LoVo (cell line): ENCODE data around the gene MAST4.

Experiments
- DNase-seq: peaks from one replicate; pipeline ENCODE4 v3.0.0-alpha.2; 2016; ENCODE audit warnings: low spot score

The MAST4 gene

DNA sequence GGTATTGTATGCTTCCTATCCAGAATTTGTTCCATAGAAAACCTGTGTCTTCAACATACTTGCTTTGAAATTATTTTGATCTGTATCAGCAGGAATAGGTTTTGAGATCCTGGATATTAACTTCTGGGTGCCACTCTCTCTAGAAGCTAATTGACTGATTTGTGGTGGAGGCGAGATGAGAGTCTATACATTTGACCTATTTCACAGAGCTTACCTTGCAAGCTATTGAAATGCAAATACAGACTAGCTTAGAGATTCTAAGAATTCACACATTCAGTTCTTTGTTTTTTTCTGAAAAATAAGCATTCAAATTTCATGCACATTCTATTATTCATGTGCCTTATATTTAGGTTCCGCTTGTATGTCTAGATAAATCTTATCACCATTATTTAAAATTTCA is 246.3 kb downstream of the MAST4 start:
- DNase-seq, result no peak

DNA sequence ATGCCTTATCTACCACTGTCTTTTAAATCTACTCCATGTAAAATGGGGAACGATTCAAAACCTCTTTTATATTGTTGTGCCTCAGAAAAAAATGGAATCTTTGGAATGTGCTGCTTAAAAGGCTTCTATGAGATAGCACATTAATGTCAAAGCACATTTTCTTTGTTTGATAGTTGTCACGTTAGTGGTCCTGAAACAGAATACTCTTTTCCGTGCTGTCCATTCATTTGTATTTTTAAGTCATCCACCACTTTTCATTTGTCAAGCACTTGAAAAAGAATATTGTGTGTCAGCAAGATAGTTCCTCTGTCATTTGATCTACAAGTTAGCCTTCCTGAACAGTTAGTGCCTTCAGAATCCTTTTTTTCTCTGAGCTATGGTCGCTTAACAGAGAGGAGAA is 246.9 kb downstream of the MAST4 start:
- DNase-seq, result no peak

DNA sequence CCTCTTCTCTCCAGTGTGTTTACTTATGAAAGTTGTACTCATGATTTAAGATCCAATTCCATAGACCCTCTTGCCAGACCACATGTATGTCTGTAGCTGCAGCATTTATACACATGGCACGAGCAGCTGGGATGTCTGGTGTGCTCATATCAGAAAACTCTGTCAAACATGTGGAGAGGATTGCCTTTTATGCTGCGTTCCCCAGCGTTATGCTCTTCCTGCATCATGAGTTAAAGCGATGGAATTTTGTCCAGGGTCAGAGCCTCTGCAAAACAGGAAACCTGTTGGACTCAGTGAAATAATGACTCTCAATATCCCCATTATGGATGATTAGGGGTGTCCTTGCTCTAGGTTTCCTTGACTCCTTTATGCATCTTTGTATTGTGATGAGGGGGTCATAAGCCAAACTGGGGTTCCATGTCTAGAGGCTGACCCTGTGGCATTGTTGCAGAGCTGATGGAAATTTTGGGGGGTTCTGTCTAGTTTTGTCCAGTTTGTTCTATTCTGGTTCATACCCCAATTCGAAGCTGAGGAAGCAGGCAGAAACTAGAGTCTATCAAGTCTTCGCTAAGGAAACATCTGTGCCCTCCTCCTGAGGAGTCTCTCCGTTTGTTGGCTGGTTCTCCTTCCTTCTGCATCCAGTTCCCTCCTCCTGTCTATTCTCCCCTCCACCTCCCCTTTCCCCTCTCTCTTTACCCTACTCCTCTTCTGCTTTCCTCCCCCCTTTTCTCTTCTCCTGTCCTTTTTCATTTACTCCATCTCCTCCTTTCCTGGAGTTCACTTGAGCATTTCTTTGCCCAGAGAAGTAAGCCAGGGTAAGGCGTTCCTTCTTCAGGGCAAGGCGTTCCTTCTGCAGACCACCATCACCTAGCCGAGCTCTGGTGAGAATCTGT is 252.8 kb downstream of the MAST4 start:
- DNase-seq, result no peak

DNA sequence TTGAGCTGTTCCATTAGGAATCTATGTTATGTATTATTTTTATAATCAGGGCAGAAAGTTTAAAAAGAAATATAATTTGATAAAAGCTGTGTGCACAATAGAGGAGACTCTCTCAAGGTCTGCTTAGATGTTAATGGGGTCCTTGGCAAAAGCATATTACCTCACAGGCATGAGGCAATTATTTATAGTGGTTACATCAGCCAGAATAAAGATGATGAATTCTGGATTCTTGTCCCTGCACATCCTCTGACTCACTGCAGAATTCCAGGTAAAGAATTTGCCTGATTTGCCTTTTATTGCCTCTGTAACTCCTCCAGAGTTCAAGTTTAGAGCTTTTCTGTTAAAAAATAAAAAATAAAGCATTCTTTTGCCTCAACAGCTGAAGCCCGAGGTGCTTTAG is 253.6 kb downstream of the MAST4 start:
- peak; percentile 54 for DNase-seq

DNA sequence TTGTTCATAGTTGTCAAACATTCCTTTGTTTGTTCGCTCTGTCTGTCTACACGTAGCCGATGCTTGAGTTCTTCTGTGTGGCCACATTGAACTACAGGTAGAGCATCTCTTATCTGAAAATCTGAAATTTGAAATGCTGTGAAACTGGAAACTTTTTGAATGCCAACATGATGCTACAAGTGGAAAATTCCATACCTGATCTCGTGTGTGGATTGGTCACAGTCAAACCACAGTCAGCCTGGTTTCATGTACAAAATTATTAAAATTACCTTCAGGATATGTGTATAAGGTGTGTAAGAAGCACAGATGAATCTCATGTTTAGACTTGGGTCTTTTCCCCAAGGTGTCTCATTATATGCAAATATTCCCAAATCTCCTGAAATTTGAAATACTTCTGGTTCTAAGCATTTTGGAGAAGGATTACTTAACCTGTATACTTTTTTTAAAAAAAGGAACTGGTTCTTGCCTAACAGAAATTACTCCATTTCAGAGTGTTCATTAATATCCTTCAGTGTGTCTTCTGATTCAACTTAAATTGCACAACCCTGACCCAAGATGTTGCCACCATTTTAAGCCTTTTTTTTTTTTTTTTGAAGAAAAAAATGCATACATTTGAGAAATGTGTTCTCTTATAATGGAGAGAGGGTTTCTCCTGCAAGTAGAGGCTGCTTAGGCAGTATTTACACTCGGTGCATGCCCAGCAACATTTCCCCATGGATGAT is 254.3 kb downstream of the MAST4 start:
- DNase-seq, result no peak

DNA sequence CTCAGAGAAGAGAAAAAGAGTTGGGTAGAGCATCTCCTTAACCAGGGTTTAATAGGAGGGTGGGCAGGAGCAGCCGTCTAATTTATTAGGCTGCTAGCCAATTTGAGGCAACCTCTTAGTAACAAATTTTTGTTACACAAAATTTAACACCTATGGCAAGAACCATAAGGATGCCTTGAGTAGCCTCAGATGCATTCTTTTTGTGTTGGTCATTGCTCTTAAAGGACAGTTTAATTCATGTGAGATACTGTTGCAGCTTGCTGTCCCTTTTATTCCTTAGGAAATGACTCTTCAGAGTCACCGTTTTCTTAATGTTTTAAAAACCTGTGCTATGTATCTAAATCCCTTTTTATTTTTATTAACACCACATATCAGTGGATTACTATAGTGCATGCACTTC is 255.1 kb downstream of the MAST4 start:
- no peak for DNase-seq

DNA sequence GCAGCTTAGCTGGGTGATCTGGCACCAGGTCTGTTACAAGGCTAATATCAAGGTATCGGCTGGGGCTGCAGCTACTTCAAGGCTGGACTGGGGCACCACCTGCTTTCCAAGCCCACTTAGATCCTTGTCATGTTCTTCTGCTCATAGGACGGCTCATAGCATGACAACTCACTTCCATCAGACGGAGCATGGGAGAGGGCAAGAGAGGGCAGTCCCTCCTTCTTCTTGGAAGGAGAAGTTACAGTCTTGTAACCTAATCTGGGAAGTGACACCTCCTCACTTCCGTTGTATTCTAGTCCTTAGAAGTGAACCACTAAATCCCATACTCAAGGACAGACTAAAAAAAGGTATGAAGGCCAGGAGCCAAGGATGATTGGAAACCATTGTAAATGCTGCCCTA is 258.2 kb downstream of the MAST4 start:
- DNase-seq, result no peak

DNA sequence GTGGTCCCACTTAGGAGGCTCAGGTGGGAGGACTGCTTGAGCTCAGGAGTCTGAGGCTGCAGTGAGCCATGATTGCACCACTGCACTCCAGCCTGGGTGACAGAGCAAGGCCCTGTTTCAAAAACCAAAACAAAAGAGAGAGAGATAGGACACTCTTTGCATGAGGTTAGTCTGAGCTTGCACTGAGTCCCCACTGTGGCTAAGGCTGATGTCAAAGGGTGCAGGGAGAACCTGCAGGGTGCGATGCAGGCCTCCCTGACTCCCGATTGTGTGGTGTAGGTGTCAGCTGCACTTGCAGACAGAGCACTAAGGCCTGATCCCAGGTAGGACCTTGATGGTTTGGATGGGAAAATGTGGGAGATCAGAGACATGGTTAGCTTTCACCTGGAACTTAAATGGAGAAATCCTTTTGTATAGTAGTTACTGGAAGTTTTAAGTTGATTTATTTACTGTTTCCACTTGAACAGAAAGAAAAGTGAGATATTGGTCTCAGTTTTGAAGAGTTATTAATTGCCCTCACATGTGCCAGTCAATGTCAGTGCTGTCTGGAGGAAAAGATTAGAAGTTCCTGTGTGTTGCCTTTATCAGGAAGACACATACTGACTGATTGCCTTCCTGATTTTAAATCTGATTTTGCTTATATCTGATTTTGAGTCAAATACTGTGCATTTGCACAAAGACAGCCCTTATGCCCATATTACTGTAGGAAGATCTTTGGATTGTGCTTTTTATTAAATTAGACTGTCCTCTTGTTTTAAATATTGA is 260.0 kb downstream of the MAST4 start:
- DNase-seq, result no peak

DNA sequence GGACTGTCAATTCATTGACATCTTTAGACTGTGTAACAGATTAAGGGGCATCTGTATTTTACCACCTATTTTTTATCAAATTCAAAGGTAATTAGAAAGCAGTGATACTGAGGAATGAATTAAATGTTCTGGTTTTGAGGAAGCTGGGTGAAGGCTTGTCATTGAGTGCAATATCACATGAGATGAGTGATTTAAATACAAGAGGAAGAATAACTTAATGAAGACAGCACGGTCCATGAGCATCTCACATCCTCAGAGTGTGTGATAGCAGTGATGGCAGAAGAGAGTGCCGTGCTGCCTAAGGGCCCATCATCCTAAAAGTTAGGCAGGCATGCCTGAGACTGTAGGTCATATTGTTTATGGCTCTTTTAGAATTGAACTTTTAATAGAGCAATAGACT is 263.3 kb downstream of the MAST4 start:
- DNase-seq, result no peak

DNA sequence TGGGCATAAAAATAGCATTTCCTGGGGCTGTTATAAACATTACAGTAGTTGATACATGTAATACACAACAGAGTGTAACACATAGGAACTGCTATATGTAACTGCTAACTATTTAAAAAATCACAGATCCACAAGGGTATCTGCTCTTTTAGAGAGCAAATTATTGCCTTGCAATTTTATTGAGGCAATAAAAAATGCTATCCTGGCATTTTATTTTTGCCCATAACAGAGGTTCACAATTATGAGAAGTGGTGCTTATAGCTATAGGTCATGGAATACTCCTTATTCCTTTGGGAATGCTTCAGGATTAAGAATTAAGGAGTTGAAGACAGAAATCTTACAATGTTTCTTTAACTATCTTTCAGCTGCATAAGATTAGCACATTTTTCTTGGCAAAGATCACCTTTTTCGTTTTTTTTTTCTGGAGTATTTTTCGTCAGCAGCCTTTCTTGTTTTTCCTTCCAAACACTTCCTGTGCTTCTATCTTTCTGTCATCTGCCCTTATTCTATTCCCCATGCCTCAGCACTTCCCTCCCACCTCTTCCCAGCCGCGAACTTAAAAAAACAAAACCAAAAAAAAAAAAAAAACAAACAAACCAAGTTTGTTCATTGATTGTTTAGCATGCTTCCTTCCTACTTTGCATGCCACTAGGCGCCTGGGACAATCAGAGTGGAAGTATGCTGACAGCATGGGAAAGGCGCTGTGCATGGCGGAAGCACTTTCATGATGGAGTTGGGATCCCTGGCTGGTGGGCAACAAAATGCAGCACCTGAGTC is 264.2 kb downstream of the MAST4 start:
- no peak for DNase-seq

DNA sequence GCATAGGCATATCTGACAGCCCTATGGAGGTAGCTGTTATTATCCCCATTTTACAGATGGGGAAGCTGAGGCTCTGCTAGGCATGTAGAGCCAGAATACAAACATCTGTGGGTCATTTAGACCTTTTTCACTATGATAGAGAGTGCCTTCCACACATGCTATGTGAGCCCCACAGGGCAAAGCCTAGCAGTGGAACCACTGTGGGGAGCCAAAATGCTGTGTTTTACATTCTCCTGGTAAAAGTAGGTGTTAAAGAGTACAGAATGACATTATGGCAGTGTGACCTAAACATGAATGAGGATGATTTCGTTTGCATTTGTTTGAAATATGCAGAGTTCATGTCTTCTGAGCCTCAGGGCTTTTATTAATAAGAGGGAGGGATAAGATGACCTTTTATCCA is 265.2 kb downstream of the MAST4 start:
- DNase-seq, result no peak

DNA sequence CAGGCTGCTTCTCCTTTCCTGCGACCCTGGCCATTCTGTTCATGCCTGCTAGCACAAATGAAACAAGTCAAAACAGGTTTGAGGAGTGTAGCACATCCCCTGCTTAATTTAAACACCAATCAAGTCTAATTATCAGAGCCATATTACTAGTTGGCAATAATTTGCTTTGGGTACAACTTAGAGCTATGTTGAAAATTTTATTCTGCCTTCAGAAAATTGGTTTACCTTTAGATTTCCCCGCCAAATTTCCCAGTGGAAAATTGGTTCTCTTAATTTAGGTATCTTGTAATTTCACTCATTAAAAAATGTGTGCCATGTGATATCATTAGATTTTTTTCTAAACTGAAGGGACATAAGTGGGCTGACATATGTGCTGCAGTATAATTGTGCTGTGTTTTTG is 265.8 kb downstream of the MAST4 start:
- DNase-seq, result no peak

DNA sequence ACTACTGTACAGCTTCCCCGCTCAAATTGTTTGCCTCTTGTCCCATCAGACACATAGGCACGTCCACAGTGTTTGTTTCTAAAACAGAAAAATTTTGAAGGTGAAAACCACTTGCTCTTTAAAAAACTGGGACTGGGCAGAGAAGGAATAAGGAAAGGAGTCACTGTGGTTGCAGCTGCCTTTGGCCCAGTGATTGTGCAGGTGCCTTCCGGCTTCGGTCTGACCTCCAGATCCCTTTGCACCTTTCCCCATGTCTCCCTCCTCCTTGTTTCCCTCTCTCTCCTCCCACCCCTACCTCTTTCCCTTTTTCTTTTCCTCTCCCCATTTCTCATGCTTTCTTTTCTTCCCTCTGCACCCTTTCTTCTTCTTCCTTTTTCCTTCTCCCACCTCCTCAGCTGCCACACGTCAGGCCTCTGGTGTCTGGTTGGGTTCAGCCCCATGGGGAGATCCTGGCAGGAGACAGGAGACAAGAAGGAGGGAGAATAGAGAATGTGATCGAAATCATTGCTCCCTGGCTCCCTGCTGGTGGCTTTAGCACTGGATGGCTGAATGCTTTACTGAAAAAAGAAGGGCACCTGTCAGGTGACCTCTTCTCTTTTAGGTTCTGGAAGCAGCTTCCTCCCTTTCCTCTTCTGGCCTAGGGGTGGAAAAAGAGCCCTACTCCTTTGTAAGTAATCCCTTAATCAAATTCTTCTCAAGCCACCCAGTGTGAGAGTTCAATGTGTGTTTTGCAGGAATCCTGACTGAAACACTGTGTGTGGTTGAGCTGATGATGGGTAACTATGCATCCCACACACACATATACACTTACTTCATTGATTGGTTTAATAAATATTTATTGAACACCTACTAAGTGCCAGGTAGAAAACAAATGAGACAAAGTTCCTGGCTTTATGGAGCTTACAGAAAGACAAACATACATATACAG is 267.3 kb downstream of the MAST4 start:
- no peak for DNase-seq

DNA sequence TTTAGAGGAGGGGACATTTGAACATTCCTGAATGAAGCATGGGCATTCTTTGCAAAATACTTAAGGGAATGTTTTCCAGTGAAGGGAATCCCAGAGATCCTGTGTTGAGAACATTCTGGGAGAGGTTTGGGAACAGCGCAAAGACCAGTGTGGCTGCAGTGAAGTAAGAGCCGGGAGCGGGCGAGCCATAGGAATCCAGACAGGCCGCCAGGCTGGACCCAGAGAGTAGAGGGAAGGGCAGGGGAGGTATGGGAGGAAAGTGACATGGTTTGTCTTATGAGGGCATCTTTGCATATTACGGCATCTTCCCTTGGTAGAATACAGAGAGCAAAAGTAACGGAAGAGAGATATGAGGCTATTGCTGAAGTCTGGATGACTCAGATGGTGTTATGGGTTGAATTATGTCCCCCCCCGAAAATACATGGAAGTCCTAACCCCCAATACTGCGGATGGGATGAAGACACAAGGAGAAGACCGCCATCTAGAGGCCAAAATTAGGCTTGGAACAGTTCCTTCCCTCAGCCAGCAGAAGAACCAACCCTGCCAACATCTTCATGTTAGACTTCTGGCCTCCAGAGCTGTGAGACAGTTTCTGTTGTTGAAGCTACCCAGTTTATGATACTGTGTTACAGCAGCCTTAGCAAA is 268.2 kb downstream of the MAST4 start:
- DNase-seq, result peak; percentile 40

DNA sequence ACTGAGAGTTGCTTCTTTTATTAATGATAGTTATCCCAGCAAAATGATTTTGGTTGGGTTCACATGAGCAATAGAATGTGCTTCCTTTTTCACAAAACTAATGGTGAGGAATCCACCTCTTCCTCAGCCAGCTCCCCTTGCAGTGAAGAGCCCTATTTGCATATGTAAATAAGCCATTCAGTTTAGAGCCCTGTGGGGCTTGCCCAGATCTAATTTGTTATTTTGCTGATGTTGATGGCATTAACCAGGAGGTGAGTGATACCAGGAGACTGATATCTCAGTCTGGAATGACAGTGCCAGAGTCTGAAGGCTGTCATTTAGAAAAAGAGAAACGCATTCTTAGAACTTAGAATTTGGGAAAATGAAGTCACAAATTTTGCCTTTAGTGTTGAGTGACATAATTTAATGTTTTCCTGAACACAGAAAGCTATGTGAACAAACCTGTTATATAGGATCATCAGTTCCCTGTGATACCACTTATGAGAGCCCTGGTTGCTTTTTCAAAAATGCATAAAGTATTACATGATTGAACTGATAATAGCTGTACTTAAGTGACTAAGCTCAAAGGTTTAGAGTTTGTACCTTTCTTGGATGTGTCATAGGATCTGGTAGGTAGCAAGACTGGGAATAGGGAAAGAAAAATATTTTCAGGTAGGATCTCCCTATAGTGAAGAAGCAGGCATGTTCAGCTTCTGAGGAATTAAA is 271.6 kb downstream of the MAST4 start:
- DNase-seq, result no peak

DNA sequence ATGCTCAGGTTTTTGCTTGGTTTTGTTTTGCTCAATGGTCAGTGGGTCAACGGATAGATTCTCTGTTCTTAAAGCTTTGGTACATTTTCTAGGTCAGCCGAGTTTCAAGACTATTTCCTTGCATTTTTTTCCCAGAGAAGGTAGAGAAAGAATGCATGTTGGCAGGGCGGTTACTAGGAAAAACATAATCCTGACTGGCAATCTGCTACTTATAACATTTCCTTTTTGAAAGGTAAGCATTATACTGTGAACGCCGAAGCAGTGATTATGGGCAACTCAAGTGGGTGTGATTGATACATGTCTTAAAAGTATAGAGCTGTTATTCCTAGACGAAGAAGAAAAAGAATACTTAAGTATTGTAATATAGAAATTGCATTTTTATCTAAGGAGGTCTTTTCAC is 273.2 kb downstream of the MAST4 start:
- DNase-seq, result no peak

DNA sequence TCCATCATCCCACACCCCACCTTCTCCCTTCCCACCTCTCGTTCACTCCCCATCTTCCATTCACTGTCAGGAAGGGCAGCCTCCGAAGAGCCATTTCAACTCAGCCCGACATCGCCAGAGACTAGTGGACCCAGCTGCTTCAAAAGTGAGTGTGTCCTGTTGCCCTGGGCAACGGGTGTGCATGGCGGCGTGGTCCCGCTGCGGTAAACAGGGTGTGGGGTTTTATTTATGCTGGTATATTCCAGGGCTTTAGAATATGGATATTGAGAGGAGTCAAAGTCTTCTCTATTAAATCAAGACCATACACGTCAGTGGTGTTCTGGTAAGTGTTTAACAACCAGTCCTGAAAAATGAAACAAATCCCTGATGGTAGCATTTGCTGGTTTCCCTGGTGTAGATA is 274.5 kb downstream of the MAST4 start:
- no peak for DNase-seq

DNA sequence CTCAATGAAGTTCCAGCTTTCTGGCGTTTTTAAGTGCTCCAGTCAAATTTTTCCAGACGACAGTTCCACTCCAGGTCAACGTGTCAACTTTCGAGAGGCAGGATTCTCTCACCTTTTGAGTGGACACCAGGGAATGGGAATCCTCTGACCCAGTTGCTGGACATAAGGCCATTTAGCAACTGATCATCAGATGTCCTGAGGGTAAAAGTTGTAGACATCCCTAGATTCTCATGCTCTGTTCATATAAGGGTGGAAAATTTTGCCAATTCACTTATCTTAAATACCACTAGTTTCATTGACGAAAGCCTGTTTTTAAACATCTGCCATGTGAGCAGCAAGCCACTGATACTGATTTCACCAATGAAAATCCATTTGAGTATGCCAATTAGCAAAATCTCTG is 275.5 kb downstream of the MAST4 start:
- no peak for DNase-seq

DNA sequence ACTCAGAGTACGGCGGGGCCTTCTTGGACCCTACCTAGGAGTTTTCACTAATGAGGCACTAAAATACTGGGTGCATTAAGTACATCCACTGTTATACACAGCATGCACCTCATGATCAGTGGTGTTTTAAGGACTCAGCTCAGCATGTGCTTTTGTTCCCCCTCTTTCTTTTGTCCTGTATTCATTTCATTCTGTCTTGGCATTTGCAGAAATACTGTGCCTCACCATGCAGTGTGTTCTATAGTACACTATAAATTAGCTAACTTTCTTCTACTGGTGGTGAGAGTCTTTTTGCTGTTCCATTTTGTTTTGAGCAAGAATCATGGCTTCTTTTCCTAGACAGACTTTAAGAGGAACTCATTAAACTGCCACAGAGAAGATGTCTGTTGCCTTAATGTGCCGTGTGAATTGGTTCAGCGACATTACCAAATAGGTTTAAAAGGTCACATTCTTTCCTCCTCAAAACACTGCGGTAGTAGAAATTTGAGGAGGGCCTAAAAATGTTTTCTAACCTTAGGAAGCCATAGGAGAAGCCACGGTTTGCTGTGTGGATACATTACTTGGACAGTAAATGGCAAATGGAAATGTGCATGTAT is 276.6 kb downstream of the MAST4 start:
- no peak for DNase-seq
